Measurements from ENCODE around the gene SPRED1.

Gene SPRED1

GRCh38 chr15:38285456-38285855 is 32.8 kb downstream of the SPRED1 start:
- DNase-seq: no peak

GRCh38 chr15:38294126-38294525 is 41.5 kb downstream of the SPRED1 start:
- no peak for DNase-seq

DNA sequence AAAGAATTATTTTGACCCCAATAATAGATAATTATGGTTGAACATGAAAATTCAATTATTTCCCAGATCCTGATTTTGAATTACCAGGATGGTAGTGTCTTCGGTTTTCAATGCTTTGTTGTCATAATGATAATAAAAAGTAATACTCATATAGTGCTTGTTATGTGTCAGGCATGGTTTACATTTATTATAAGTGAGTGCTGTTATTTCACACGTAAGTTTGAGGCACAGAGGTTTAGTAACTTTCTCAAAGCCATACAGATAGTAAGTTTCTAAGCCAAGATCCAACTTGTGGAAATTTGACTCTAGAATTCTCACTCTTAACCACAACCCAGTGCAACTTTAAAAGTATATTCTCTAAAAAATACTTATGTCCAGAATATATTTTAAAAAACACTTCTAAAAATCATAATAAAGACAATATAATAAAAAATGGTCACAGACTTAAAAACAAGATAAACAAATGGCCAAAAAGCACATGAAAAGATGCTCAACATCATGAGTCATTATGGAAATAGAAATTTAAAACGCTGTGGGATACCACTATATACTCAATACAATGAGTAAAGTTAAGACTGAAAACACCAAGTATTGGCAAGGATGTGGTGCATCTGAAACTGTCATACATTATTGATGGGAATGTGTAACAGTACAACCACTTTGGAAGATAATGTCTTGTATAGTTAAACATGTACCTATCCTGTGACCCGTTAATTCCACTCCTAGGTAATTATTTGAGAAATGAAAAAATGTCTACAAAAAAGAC is 45.2 kb downstream of the SPRED1 start:
- no peak for DNase-seq

GRCh38 chr15:38299216-38299615 is 46.6 kb downstream of the SPRED1 start:
- DNase-seq: no peak

- no peak for DNase-seq
Measured at GRCh38 chr15:38300395-38300794, 47.8 kb downstream of the SPRED1 start.

DNA sequence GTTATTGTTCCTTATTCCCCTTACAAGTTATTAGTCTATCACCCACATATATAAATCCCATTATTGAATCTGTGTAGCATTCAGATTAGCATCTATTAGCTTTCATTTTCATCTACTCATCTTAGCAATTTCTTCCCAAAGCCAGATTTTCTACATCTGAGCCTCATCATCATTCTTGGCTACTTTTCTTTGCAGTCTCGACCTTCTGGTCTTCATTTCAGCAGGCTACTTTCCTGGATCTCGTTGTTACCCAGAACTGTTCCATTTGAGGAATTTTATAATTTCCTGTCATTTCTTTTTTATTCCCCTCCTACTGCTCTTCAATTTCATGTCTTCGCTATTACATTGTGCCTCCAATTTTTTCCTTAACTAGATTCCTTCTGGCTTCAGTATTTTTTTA is 51.8 kb downstream of the SPRED1 start:
- DNase-seq: no peak

GRCh38 chr15:38307251-38307650 is 54.6 kb downstream of the SPRED1 start:
- no peak for DNase-seq

DNA sequence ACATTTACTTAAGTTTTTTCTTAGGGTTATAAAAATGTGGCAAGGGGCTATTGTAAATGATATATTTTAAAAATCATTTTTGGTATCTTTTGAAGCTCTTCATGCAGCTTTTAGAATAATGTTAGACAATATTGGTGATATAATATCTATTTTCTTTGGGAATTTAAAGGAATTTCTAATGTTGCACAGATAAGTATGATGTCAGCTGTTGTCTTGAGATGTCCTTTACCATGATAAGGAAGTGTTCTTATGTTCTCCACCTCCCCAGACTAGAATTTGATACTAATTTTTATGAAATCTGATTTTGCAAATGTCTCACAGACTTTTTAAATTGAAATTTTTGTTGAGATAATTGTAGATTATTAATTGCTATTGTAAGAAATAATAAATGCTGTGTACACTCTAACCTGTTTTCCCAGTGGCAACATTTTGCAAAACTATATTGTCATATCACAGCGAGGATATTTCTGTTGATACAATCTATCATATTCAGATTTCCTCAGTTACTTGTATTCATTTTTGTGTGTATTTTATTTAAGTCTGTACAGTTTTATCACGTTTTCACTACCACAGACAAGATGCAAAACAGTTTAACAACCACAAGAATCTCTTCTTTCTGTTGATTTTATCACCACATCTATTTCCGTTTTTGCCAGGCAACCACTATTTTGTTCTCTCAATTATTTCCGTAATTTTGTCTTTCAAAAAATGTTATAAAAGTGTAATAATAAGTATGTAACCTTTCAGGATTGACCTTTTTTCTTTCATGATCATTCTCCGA is 55.4 kb downstream of the SPRED1 start:
- no peak for DNase-seq

GRCh38 chr15:38308797-38309196 is 56.2 kb downstream of the SPRED1 start:
- DNase-seq: no peak

- DNase-seq: no peak
Measured at GRCh38 chr15:38312190-38312589, 59.6 kb downstream of the SPRED1 start.

GRCh38 chr15:38316311-38316710 is 63.7 kb downstream of the SPRED1 start:
- DNase-seq: no peak

GRCh38 chr15:38320181-38320580 is 67.5 kb downstream of the SPRED1 start:
- DNase-seq: no peak

GRCh38 chr15:38320866-38321265 is 68.2 kb downstream of the SPRED1 start:
- no peak for DNase-seq

DNA sequence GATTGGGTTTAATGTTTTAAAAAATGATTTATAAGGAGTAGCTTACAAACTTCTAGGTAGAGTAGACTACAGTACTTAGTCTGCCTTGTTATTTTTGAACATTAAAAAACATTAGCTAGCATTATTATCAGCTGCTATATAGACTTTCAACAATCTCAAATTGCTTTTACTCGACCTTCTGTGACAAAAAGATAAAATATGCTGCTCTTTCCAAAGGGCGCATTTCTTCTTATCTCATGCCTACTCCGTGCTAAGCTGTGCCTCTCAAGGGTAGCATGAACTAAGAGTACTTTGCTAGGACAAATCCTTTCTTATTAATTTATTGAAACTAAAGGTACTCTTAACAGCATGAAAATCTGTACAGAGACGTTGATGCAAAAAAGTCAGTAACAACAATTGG is 71.3 kb downstream of the SPRED1 start:
- DNase-seq: no peak

DNA sequence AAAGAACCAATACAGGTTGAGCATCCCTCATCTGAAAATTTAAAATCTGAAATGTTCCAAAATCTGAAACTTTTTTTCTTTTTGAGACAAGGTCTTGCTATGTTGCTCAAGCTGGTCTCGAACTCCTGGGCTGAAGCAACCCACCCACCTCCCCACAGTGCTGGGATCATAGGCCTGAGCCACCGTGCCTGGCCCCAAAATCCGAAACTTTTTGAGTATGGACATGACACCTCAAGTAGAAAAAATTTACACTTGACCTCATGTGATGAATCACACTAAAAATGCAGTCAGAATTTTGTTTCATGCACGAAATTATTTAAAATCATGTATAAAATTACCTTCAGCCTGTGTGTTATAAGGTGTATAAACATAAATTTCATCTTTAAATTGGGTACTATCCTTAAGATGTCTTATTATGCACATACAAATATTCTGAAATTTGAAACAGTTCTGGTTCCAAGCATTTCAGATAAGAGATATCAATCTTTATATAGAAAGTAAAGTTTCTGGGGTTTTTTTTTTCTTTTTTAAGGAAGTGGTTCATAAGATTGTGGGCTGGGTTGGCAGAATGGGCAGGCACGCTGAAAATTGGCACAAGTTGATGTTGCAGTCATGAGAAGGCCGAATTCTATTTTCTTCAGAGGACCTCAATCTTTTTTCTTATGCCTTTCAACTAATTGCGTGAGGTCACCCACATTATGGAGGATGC is 72.5 kb downstream of the SPRED1 start:
- no peak for DNase-seq

DNA sequence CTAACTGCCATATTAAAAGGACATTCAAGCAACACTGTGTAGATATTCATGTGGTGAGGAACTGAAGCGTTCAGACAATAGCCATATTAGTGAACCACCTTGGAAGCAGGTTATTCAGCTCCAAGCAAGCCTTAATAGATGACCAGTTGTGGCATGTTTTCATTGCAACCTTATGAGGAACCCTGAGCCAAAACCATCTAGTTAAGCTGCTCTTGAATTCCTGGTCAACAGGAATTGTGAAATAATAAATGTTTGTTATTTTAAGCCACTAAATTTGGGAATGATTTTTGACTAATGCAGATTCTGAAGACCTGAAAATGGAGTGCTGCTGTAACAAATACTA is 73.0 kb downstream of the SPRED1 start:
- DNase-seq: no peak

DNA sequence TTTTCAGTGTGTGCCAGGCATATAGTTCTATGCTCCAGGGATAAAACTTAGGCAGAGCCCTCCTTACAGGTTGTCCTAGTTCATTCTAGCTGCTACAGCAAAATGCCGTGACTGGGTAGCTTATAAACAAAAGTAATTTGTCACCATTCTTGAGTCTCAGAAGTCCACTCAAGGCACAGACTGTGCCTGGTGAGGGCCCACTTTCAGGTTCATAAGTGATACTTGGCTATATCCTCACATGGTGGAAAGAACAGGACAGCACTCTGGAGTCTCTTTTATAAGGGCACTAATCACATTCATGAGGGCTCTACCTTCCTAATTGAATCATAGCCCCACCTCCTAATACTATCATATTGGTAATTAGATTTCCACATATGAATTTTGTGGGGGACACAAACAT is 80.1 kb downstream of the SPRED1 start:
- DNase-seq: no peak

DNA sequence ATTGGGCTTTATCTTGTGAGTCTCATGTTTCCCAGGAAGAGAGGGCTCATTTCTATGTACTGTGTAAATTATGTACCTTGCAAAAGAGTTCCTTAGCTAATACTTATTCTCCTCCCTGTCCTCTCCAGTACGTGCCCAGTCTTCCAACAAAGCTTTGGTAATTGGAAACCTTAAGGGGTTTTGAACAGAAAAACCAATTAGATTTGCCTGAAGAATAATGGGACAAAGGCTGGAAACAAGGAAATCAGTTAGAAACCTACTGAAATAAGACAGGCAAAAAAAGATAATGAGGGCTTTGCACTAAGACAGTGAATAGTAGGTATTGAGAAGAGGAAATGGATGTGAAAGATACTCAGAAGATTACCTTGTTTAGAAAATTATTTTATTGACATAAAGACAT is 82.5 kb downstream of the SPRED1 start:
- DNase-seq: no peak

DNA sequence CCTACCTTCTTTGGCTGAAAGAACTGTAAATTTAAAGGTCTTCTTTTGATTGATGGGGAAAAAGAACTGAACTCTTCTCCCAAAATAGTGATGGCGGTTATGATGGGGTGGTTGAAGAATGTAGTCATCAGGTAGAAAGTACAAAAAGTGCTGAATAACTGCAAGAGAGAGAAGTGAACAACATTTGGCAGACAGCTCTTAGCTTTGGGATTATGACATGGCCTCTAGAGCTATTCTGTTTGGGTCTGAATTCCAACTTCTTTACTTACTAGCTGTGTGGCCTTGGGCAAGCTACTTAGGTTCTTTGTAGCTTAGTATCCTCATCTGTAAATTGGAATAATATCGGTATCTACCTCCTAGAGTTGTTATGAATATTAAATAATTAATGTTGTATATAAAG is 91.7 kb downstream of the SPRED1 start:
- no peak for DNase-seq

DNA sequence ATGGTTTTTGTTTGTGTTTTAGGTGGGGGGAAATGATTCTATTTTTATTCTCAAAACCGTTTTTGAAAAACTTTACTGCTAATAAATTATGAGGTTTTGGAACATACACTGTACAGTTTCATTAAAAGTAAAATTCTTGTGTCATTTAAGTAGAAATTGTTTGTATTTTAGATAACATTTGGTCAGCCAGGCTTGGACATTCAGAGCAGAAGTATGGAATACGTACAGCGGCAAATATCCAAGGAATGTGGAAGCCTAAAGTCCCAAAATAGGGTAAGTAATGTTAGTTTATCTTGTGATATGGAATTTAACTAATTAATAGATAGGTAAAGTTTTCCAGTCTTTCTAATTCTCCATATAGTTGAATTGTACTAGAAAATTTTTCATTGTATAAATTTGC is 96.6 kb downstream of the SPRED1 start:
- no peak for DNase-seq

DNA sequence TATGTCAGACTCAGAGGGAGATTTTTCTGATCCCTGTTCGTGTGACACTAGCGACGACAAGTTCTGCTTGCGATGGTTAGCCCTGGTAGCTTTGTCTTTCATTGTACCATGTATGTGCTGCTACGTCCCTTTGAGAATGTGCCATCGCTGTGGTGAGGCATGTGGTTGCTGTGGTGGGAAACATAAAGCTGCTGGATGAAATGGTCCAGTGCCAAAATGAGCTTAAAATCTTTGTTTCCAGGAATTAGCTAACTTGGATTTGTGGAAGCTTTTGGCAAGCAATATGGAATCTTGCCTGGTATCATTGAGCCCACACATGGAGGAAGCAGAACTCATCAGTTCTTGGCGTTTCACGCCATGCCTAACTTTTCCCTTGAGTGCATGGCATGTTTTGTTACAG is 98.8 kb downstream of the SPRED1 start:
- no peak for DNase-seq

GRCh38 chr15:38354315-38354929 is 101.8 kb downstream of the SPRED1 start:
- DNase-seq: peak; percentile 1

DNA sequence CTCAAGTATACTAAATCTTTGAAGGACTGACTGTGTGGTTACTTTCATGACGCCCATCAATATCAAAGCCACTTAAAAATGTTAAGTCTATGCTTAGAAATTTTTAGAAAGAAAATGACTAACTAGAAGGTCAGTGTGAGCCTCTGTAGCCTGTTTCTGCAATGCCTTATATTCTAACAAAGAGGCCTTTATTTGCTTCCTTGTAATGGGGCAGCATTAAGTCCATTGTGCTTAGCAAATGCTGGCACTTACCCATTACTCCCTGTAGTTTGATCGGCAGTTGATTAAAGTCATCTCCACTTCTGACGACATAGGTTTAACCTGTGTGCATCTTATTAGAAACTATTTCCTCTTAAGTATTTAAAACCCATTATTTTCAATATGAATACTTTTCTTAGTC is 109.7 kb downstream of the SPRED1 start:
- DNase-seq: no peak

- DNase-seq: no peak
Measured at GRCh38 chr15:38367476-38367875, 114.8 kb downstream of the SPRED1 start.

Measured in NCI-H1092 (cell line).